HepG2 (cell line): Measurements from ENCODE around the gene ABCF1. TPM values are rescaled to one million over a fixed set of nuclear protein-coding genes. Genes with fewer than 3 reads are reported as not detected.
A peak's percentile ranks its signal among the peaks of the same experiment; 100 is the strongest.

Source experiments
- ARNT ChIP-seq: fragments of 450-650 bp; IDR thresholded peaks from 2 replicates; pipeline ENCODE4 v1.6.1; 2017
- GATAD1 ChIP-seq: IDR thresholded peaks from 2 replicates; pipeline ENCODE4 v1.6.1; 2016; ENCODE audit warnings: missing genetic modification reagents, missing compliant biosample characterization
- HDAC1 ChIP-seq: sonication (generic); formaldehyde crosslinking; IDR thresholded peaks from 2 replicates; pipeline ENCODE4 v1.5.1; 2020; ENCODE audit warnings: mild to moderate bottlenecking, missing genetic modification reagents
- HNRNPL ChIP-seq: fragments of 200-400 bp; formaldehyde crosslinking; IDR thresholded peaks from 2 replicates; pipeline ENCODE4 v1.6.1; 2017; ENCODE audit warnings: mild to moderate bottlenecking, low read depth, low read length
- NFATC3 ChIP-seq: sonication (generic); formaldehyde crosslinking; IDR thresholded peaks from 2 replicates; pipeline ENCODE4 v1.5.1; 2020; ENCODE audit warnings: mild to moderate bottlenecking, missing genetic modification reagents
- PCBP2 ChIP-seq: fragments of 200-400 bp; formaldehyde crosslinking; optimal IDR thresholded peaks from 2 replicates; pipeline ENCODE3; 2018; ENCODE audit warnings: low read length, low read depth; ENCODE audit not compliant: poor library complexity, severe bottlenecking
- SRSF4 ChIP-seq: fragments of 200-400 bp; formaldehyde crosslinking; IDR thresholded peaks from one replicate; pipeline ENCODE4 v1.6.1; 2018; ENCODE audit warnings: mild to moderate bottlenecking, low read depth, low read length, moderate library complexity; ENCODE audit not compliant: poor library complexity, severe bottlenecking
- ZNF121 ChIP-seq: sonication (generic); formaldehyde crosslinking; IDR thresholded peaks from 2 replicates; pipeline ENCODE4 v1.5.0; 2020; ENCODE audit warnings: mild to moderate bottlenecking, missing genetic modification reagents
- ZNF331 ChIP-seq: sonication (generic); formaldehyde crosslinking; IDR thresholded peaks from 2 replicates; pipeline ENCODE4 v1.4.0; 2020; ENCODE audit warnings: missing genetic modification reagents
- ZNF549 ChIP-seq: sonication (generic); formaldehyde crosslinking; IDR thresholded peaks from 2 replicates; pipeline ENCODE4 v1.5.0; 2020; ENCODE audit warnings: missing genetic modification reagents
- ZNF772 ChIP-seq: sonication (generic); formaldehyde crosslinking; IDR thresholded peaks from 2 replicates; pipeline ENCODE4 v1.5.0; 2020; ENCODE audit warnings: mild to moderate bottlenecking, missing genetic modification reagents
- polyA plus RNA-seq, 8 experiments: library from polyadenylated mRNA; depleted of rRNA in 3 of 8; stranded (reverse) in 7 of 8; unstranded in 1 of 8; fragments of >200 nt; fragmentation: Illumina TruSeq in 4 of 8; extraction: Trizol in 4 of 8; gene quantifications; 2 replicates each; pipeline versions ENCODE4 v1.2.1 to v1.2.3, GENCODE V29; 2011 to 2016; ENCODE audit warnings: low read depth in 4 of 8, missing spikeins in 1 of 8, mixed read lengths in 1 of 8; ENCODE audit not compliant: insufficient read depth in 1 of 8
- total RNA-seq, 5 experiments: library from RNA; depleted of rRNA; stranded (reverse); fragments of >200 nt; fragmentation: Illumina TruSeq; extraction: Trizol; gene quantifications; 2 replicates each; pipeline ENCODE4 v1.2.3, GENCODE V29; 2016; ENCODE audit warnings: low read depth in 1 of 5
- TF ChIP-seq, protein P1 (sequence below): sonication (generic); formaldehyde crosslinking; IDR thresholded peaks from 2 replicates; pipeline ENCODE4 v1.4.0; 2020; ENCODE audit warnings: mild to moderate bottlenecking, missing genetic modification reagents
- TF ChIP-seq, protein P2 (sequence below), 2 experiments: IDR thresholded peaks; 2 replicates each; pipeline ENCODE4 v1.6.1; 2011 to 2012; ENCODE audit warnings: low read length in 2 of 2, borderline replicate concordance in 1 of 2, low read depth in 1 of 2, mild to moderate bottlenecking in 1 of 2, moderate library complexity in 1 of 2
- TF ChIP-seq, protein P3 (sequence below): sonication (generic); formaldehyde crosslinking; IDR thresholded peaks from 2 replicates; pipeline ENCODE4 v1.9.0; 2021; ENCODE audit warnings: missing genetic modification reagents, mild to moderate bottlenecking, borderline replicate concordance
- TF ChIP-seq, protein P4 (sequence below): sonication (generic); formaldehyde crosslinking; IDR thresholded peaks from 2 replicates; pipeline ENCODE4 v1.4.0; 2020; ENCODE audit warnings: mild to moderate bottlenecking, low read depth, missing genetic modification reagents
- TF ChIP-seq, protein P5 (sequence below): sonication (generic); formaldehyde crosslinking; IDR thresholded peaks from 2 replicates; pipeline ENCODE4 v1.4.0; 2020; ENCODE audit warnings: missing genetic modification reagents

Gene ABCF1
- total and polyA plus RNA-seq, 2 of the 13 experiments (the other 11 are each of a cell fraction or from before 2014, with no cell fraction given) = 25.4 to 98.9 TPM

DNA sequence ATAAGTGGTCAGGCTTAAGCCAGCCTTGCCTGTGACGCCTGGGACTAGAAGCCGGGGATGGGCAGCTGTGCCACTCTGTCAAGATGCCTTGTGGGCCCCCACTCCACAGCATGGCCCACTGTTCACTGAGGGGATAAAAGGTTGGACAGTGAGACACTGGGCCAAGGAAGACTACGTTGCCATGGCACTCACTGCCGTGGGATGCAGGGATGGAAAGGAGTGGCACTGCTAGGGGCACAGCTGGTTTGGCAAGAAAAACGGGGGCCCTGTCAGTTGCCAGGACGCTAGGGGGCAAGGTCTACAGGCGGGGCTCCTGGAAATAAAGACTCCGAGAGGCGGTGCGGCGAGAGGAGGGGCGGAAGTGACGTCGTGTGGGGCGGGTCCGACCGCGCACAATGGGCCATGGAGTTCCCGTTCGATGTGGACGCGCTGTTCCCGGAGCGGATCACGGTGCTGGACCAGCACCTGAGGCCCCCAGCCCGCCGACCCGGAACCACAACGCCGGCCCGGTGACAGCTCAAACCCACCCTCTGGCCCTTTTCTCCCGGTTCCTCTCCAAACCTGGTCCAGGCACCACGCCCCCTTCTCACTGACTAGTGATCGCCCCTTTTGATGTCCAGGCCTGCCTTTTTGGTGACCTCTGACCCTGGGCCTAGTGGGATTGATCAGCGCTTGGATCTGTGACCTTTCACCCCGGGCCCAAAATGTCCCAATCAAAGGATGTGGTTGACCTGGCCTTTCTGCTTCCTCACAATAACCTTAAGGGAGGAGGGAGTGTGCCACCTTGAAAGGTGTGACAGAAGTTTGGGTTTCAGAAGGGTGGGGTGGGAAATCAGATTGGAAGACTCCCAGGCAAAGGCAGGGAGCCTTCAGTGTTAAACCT is 55.5 kb downstream of the ABCF1 start, which contains the start of gene ATAT1 (continued):
- TF ChIP-seq, protein P1, sequence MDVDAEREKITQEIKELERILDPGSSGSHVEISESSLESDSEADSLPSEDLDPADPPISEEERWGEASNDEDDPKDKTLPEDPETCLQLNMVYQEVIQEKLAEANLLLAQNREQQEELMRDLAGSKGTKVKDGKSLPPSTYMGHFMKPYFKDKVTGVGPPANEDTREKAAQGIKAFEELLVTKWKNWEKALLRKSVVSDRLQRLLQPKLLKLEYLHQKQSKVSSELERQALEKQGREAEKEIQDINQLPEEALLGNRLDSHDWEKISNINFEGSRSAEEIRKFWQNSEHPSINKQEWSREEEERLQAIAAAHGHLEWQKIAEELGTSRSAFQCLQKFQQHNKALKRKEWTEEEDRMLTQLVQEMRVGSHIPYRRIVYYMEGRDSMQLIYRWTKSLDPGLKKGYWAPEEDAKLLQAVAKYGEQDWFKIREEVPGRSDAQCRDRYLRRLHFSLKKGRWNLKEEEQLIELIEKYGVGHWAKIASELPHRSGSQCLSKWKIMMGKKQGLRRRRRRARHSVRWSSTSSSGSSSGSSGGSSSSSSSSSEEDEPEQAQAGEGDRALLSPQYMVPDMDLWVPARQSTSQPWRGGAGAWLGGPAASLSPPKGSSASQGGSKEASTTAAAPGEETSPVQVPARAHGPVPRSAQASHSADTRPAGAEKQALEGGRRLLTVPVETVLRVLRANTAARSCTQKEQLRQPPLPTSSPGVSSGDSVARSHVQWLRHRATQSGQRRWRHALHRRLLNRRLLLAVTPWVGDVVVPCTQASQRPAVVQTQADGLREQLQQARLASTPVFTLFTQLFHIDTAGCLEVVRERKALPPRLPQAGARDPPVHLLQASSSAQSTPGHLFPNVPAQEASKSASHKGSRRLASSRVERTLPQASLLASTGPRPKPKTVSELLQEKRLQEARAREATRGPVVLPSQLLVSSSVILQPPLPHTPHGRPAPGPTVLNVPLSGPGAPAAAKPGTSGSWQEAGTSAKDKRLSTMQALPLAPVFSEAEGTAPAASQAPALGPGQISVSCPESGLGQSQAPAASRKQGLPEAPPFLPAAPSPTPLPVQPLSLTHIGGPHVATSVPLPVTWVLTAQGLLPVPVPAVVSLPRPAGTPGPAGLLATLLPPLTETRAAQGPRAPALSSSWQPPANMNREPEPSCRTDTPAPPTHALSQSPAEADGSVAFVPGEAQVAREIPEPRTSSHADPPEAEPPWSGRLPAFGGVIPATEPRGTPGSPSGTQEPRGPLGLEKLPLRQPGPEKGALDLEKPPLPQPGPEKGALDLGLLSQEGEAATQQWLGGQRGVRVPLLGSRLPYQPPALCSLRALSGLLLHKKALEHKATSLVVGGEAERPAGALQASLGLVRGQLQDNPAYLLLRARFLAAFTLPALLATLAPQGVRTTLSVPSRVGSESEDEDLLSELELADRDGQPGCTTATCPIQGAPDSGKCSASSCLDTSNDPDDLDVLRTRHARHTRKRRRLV (CRISPR knock-in tag) = peak; percentile 70; the same call in 1 of the 2 replicates
- TF ChIP-seq, protein P2, sequence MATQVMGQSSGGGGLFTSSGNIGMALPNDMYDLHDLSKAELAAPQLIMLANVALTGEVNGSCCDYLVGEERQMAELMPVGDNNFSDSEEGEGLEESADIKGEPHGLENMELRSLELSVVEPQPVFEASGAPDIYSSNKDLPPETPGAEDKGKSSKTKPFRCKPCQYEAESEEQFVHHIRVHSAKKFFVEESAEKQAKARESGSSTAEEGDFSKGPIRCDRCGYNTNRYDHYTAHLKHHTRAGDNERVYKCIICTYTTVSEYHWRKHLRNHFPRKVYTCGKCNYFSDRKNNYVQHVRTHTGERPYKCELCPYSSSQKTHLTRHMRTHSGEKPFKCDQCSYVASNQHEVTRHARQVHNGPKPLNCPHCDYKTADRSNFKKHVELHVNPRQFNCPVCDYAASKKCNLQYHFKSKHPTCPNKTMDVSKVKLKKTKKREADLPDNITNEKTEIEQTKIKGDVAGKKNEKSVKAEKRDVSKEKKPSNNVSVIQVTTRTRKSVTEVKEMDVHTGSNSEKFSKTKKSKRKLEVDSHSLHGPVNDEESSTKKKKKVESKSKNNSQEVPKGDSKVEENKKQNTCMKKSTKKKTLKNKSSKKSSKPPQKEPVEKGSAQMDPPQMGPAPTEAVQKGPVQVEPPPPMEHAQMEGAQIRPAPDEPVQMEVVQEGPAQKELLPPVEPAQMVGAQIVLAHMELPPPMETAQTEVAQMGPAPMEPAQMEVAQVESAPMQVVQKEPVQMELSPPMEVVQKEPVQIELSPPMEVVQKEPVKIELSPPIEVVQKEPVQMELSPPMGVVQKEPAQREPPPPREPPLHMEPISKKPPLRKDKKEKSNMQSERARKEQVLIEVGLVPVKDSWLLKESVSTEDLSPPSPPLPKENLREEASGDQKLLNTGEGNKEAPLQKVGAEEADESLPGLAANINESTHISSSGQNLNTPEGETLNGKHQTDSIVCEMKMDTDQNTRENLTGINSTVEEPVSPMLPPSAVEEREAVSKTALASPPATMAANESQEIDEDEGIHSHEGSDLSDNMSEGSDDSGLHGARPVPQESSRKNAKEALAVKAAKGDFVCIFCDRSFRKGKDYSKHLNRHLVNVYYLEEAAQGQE (IDR thresholded peaks at IDR 0.05; ENCODE audit: borderline replicate concordance in 1 of 2, low read depth in 1 of 2, low read length in 2 of 2) = peak in 1 of 2 experiments; percentile 57; a peak in 1 of 4 replicates
- TF ChIP-seq, protein P3, sequence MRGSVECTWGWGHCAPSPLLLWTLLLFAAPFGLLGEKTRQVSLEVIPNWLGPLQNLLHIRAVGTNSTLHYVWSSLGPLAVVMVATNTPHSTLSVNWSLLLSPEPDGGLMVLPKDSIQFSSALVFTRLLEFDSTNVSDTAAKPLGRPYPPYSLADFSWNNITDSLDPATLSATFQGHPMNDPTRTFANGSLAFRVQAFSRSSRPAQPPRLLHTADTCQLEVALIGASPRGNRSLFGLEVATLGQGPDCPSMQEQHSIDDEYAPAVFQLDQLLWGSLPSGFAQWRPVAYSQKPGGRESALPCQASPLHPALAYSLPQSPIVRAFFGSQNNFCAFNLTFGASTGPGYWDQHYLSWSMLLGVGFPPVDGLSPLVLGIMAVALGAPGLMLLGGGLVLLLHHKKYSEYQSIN (CRISPR knock-in tag) = no peak
- TF ChIP-seq ZNF772 (CRISPR knock-in tag) (peak; percentile 92), SRSF4 (no peak), ZNF121 (CRISPR knock-in tag) (no peak), ZNF331 (peak; percentile 38; the same call in 1 of the 2 replicates), GATAD1 (CRISPR knock-in tag) (peak; percentile 91), NFATC3 (peak; percentile 93; the same call in 1 of the 2 replicates), HNRNPL (peak; percentile 98), HDAC1 (CRISPR knock-in tag) (peak; percentile 91), ARNT (no peak), PCBP2 (no peak), ZNF549 (CRISPR knock-in tag) (no peak)
- TF ChIP-seq, protein P4, sequence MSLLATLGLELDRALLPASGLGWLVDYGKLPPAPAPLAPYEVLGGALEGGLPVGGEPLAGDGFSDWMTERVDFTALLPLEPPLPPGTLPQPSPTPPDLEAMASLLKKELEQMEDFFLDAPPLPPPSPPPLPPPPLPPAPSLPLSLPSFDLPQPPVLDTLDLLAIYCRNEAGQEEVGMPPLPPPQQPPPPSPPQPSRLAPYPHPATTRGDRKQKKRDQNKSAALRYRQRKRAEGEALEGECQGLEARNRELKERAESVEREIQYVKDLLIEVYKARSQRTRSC = no peak; the same call in 1 of the 2 replicates
- TF ChIP-seq, protein P5, sequence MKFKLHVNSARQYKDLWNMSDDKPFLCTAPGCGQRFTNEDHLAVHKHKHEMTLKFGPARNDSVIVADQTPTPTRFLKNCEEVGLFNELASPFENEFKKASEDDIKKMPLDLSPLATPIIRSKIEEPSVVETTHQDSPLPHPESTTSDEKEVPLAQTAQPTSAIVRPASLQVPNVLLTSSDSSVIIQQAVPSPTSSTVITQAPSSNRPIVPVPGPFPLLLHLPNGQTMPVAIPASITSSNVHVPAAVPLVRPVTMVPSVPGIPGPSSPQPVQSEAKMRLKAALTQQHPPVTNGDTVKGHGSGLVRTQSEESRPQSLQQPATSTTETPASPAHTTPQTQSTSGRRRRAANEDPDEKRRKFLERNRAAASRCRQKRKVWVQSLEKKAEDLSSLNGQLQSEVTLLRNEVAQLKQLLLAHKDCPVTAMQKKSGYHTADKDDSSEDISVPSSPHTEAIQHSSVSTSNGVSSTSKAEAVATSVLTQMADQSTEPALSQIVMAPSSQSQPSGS = peak; percentile 83
